ENCODE data around the gene BABAM2.
A peak's percentile ranks its signal among the peaks of the same experiment; 100 is the strongest.

The BABAM2 gene

GRCh38 chr2:28339516-28340175, 449.1 kb downstream of the BABAM2 start:
- DNase-seq: no peak

- DNase-seq: no peak
These were observed 450.0 kb downstream of the BABAM2 start for GRCh38 chr2:28340312-28341202.

- DNase-seq: no peak
These were observed 450.8 kb downstream of the BABAM2 start for GRCh38 chr2:28341208-28341891.

GRCh38 chr2:28342081-28342967, 451.8 kb downstream of the BABAM2 start:
- no peak for DNase-seq

- DNase-seq: no peak
These were observed 452.8 kb downstream of the BABAM2 start for GRCh38 chr2:28343184-28343942.

- no peak for DNase-seq
These were observed 453.6 kb downstream of the BABAM2 start for GRCh38 chr2:28343971-28344715.

GRCh38 chr2:28344756-28345373, 454.3 kb downstream of the BABAM2 start:
- no peak for DNase-seq

- no peak for DNase-seq
These were observed 455.1 kb downstream of the BABAM2 start for GRCh38 chr2:28345619-28346018.

- DNase-seq: no peak
These were observed 456.1 kb downstream of the BABAM2 start for GRCh38 chr2:28346587-28346986.

- DNase-seq: no peak
These were observed 456.7 kb downstream of the BABAM2 start for GRCh38 chr2:28347193-28347592.

GRCh38 chr2:28347596-28347995, 457.1 kb downstream of the BABAM2 start:
- no peak for DNase-seq

GRCh38 chr2:28348149-28348567, 457.6 kb downstream of the BABAM2 start:
- DNase-seq: no peak

GRCh38 chr2:28348921-28349320, 458.4 kb downstream of the BABAM2 start:
- no peak for DNase-seq

- DNase-seq: no peak
These were observed 459.1 kb downstream of the BABAM2 start for GRCh38 chr2:28349546-28350165.

GRCh38 chr2:28350196-28350595, 459.7 kb downstream of the BABAM2 start:
- DNase-seq: no peak

- DNase-seq: no peak
These were observed 460.3 kb downstream of the BABAM2 start for GRCh38 chr2:28350791-28351285.

GRCh38 chr2:28351621-28352020, 461.1 kb downstream of the BABAM2 start:
- no peak for DNase-seq

- DNase-seq: peak; percentile 78
These were observed 461.6 kb downstream of the BABAM2 start for GRCh38 chr2:28352104-28352503.

- no peak for DNase-seq
These were observed 462.2 kb downstream of the BABAM2 start for GRCh38 chr2:28352610-28353195.
